B cell (primary cell): ENCODE data around the gene DNAJB6. TPM values are rescaled to one million over a fixed set of nuclear protein-coding genes. Genes with fewer than 3 reads are reported as not detected.

Source experiments
- ATAC-seq: fragments of 200-7000 bp; cut with Tn5 transposase; one replicate; pipeline ENCODE4 v1.10.0; 2021; ENCODE audit warnings: low read depth, mild to moderate bottlenecking, moderate number of reproducible peaks, moderate library complexity
- CTCF ChIA-PET: fragments of 350-600 bp; sonication (Branson Sonifier 250); formaldehyde crosslinking; loops from one replicate; lab custom pipeline; 2021; ENCODE audit warnings: antibody characterized with exemption, inconsistent platforms; lab: Charles Lee
- POLR2A ChIA-PET: fragments of 350-600 bp; sonication (Branson Sonifier 250); formaldehyde crosslinking; loops from one replicate; lab custom pipeline; 2021; ENCODE audit warnings: antibody characterized with exemption; lab: Charles Lee
- DNase-seq: peaks from one replicate; pipeline ENCODE4 v3.0.0; 2013
- H2AFZ ChIP-seq: 2 replicates; pipeline ENCODE4 v1.6.1; 2012; ENCODE audit warnings: mild to moderate bottlenecking, low read depth, low read length; ENCODE audit not compliant: insufficient read depth, poor library complexity, severe bottlenecking
- H3K27ac ChIP-seq, 2 donors: 1 replicate in 1 of 2; 2 replicates in 1 of 2; pipeline ENCODE4 v1.5.1; 2012 to 2013; ENCODE audit warnings: low read length in 2 of 2, mild to moderate bottlenecking in 2 of 2, moderate library complexity in 1 of 2
- H3K27me3 ChIP-seq, 4 experiments: fragments of 200-600 bp in 1 of 4; sonication (generic) in 1 of 4; replicated peaks in 1 of 4; 1 replicate in 2 of 4; 2 replicates in 2 of 4; pipeline versions ENCODE4 v1.6.1 to v1.7.0; 2013 to 2016; ENCODE audit warnings: low read length in 3 of 4, mild to moderate bottlenecking in 2 of 4, mixed read lengths in 1 of 4, moderate library complexity in 1 of 4; ENCODE audit not compliant: insufficient read depth in 4 of 4, control insufficient read depth in 3 of 4; ENCODE audit errors: control extremely low read depth in 1 of 4
- H3K36me3 ChIP-seq, 2 experiments: replicated peaks in 1 of 2; 1 replicate in 1 of 2; 2 replicates in 1 of 2; pipeline versions ENCODE4 v1.6.1 to v1.7.1; 2013; ENCODE audit warnings: low read length in 1 of 2; ENCODE audit not compliant: insufficient read depth in 2 of 2, control insufficient read depth in 1 of 2; ENCODE audit errors: control extremely low read depth in 1 of 2, extremely low read depth in 1 of 2
- H3K4me1 ChIP-seq, 2 donors: fragments of 200-600 bp in 1 of 2; sonication (generic) in 1 of 2; 1 replicate in 1 of 2; 2 replicates in 1 of 2; pipeline versions ENCODE4 v1.5.1 to v1.6.1; 2013 to 2017; ENCODE audit warnings: low read length in 2 of 2; ENCODE audit not compliant: control insufficient read depth in 2 of 2, insufficient read depth in 2 of 2
- H3K4me2 ChIP-seq: replicated peaks from 2 replicates; pipeline ENCODE3; 2012; ENCODE audit warnings: mild to moderate bottlenecking, low read depth, low read length; ENCODE audit not compliant: poor library complexity, severe bottlenecking
- H3K4me3 ChIP-seq, 5 experiments: fragments of 200-600 bp in 1 of 5; sonication (generic) in 1 of 5; 1 replicate in 3 of 5; 2 replicates in 2 of 5; pipeline versions ENCODE4 v1.5.1 to v1.7.0; 2011 to 2016; ENCODE audit warnings: low read length in 4 of 5, mild to moderate bottlenecking in 4 of 5, low read depth in 2 of 5, control low read depth in 1 of 5, moderate library complexity in 1 of 5; ENCODE audit not compliant: insufficient read depth in 1 of 5; ENCODE audit errors: control extremely low read depth in 1 of 5, extremely low read depth in 1 of 5
- H3K79me2 ChIP-seq: fragments of 200-600 bp; sonication (generic); one replicate; pipeline ENCODE4 v1.6.0; 2016; ENCODE audit warnings: low read length; ENCODE audit not compliant: control insufficient read depth, insufficient read depth
- H3K9ac ChIP-seq: fragments of 200-600 bp; sonication (generic); 2 replicates; pipeline ENCODE4 v1.6.1; 2017; ENCODE audit warnings: mild to moderate bottlenecking, low read length, moderate library complexity
- H3K9me3 ChIP-seq, 3 donors: one replicate each; pipeline versions ENCODE4 v1.6.1 to v1.7.1; 2013; ENCODE audit warnings: low read length in 2 of 3; ENCODE audit not compliant: control insufficient read depth in 2 of 3, insufficient read depth in 1 of 3; ENCODE audit errors: control extremely low read depth in 1 of 3
- H4K20me1 ChIP-seq: 2 replicates; pipeline ENCODE4 v1.6.0; 2012; ENCODE audit warnings: mild to moderate bottlenecking, low read length; ENCODE audit not compliant: insufficient read depth, control insufficient read depth, poor library complexity, severe bottlenecking
- H3K27ac Mint-ChIP-seq: one replicate; pipeline ENCODE4 v1.8.0; 2021; ENCODE audit warnings: mixed read lengths
- H3K27me3 Mint-ChIP-seq: one replicate; pipeline ENCODE4 v1.8.0; 2021; ENCODE audit warnings: mixed read lengths
- H3K4me1 Mint-ChIP-seq: one replicate; pipeline ENCODE4 v1.8.0; 2021; ENCODE audit warnings: mixed read lengths
- H3K4me3 Mint-ChIP-seq: one replicate; pipeline ENCODE4 v1.8.0; 2021; ENCODE audit warnings: mixed read lengths
- H3K9me3 Mint-ChIP-seq: one replicate; pipeline ENCODE4 v1.8.0; 2022; ENCODE audit warnings: mixed read lengths; ENCODE audit not compliant: insufficient read depth
- EZH2 ChIP-seq: IDR thresholded peaks from 2 replicates; pipeline ENCODE4 v1.6.1; 2012; ENCODE audit warnings: borderline replicate concordance, low read depth, mild to moderate bottlenecking, moderate library complexity, low read length; ENCODE audit not compliant: insufficient read depth, poor library complexity, severe bottlenecking
- WGBS: methylation state at CpG from one replicate; pipeline ENCODE4 v1.1.5; 2013; ENCODE audit warnings: missing lambda C conversion rate; ENCODE audit not compliant: insufficient coverage; 5-methylcytosine and 5-hydroxymethylcytosine counted together
- intact Hi-C: fragments of 100-400 bp; cut with micrococcal nuclease; formaldehyde crosslinking; loops from one replicate; pipeline ENCODE4 v1.10.0; 2022
- polyA plus RNA-seq: library from polyadenylated mRNA; depleted of rRNA; stranded (reverse); fragments of >200 nt; gene quantifications from 2 replicates; pipeline ENCODE4 v1.2.3, GENCODE V29; 2012
- total RNA-seq, 2 donors: library from RNA; stranded (reverse); fragments of 120-200 nt in 1 of 2; gene quantifications; 1 replicate in 1 of 2; 2 replicates in 1 of 2; pipeline versions ENCODE4 v1.2.3 to v1.2.4, GENCODE V29; 2013 to 2022
- TF ChIP-seq, protein P1 (sequence below): fragments of 200-600 bp; IDR thresholded peaks from one replicate; pipeline ENCODE4 v1.8.0; 2022; ENCODE audit warnings: antibody characterized with exemption, mild to moderate bottlenecking

Gene DNAJB6
- total and polyA plus RNA-seq, 2 donors (not counting 1 experiment from before 2014, with no cell fraction given), result 22.4 to 116 TPM

DNA sequence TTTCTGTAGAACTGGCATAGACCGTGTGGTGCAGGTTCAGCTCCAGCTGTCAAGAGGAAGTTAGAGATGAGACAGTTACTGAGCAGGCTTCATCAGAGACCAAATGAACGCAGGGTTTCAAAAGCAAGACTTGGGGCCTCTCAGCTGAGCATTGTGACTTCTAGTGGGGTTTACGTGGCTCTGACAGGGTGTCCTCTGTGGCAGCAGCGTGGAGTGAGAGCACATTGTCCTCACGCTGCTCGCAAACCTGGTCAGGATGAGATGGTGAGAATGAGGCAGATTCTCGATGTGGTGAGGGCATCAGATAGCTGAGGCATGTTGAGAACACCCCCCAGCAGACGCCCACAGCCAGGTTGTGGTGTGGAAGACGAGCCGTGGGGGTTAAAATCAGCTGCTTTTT is 126.0 kb downstream of the DNAJB6 start:
- no peaks in the 10 kb centered on the region for H3K9me3 ChIP-seq
- TF ChIP-seq, protein P1, sequence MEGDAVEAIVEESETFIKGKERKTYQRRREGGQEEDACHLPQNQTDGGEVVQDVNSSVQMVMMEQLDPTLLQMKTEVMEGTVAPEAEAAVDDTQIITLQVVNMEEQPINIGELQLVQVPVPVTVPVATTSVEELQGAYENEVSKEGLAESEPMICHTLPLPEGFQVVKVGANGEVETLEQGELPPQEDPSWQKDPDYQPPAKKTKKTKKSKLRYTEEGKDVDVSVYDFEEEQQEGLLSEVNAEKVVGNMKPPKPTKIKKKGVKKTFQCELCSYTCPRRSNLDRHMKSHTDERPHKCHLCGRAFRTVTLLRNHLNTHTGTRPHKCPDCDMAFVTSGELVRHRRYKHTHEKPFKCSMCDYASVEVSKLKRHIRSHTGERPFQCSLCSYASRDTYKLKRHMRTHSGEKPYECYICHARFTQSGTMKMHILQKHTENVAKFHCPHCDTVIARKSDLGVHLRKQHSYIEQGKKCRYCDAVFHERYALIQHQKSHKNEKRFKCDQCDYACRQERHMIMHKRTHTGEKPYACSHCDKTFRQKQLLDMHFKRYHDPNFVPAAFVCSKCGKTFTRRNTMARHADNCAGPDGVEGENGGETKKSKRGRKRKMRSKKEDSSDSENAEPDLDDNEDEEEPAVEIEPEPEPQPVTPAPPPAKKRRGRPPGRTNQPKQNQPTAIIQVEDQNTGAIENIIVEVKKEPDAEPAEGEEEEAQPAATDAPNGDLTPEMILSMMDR, result no peak
- TF ChIP-seq EZH2, result no peak
- no peak overlapping the region for H2AFZ ChIP-seq
- no peaks in the 10 kb centered on the region for H3K4me1 ChIP-seq
- peaks cover 0 to 12% (median 0%) of the 10 kb centered on the region in 4 experiments for H3K27me3 ChIP-seq
- Mint-ChIP-seq H3K27ac (no peak overlapping the region), H3K4me3 (no peak overlapping the region), H3K4me1 (no peaks in the 10 kb centered on the region), H3K9me3 (no peaks in the 10 kb centered on the region), H3K27me3 (peaks cover 23% of the 10 kb centered on the region)
- WGBS, result 79% methylated on average over 10 of the region's 10 CpGs
- H3K4me3 ChIP-seq, result no peak overlapping the region
- DNase-seq, result no peak
- no peaks in the 10 kb centered on the region for H3K36me3 ChIP-seq
- no peaks in the 10 kb centered on the region for H3K79me2 ChIP-seq
- ChIA-PET CTCF (no interaction called here), POLR2A (no interaction called here)
- intact Hi-C loops, result no loop called here
- no peak overlapping the region for H3K27ac ChIP-seq
- no peaks in the 10 kb centered on the region for H4K20me1 ChIP-seq
- ATAC-seq, result no peak
- H3K4me2 ChIP-seq, result no peak overlapping the region
- H3K9ac ChIP-seq, result no peak overlapping the region

DNA sequence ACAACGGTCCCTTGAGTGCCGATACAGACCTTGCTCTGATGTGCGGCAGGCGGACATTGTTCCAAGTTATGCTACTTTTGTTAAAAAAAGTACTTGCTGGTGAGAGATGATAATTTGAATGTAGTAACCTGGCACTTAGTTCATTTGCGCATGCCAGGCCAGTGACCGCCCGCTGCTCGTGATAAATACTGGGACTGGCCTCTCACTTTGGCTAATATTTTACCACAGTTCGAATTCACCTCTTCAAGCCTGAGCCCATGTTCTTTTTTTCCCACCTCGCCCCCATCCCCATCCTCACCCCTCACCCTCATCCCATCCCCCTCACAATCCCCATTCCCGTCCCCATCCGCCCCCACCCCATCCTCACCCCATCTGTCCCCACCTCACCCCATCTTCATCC is 126.4 kb downstream of the DNAJB6 start:
- Mint-ChIP-seq H3K4me1 (no peaks in the 10 kb centered on the region), H3K9me3 (no peaks in the 10 kb centered on the region), H3K27ac (no peak overlapping the region), H3K27me3 (peaks cover 21% of the 10 kb centered on the region), H3K4me3 (no peak overlapping the region)
- H2AFZ ChIP-seq, result no peak overlapping the region
- no peak overlapping the region for H3K27ac ChIP-seq
- H3K79me2 ChIP-seq, result no peaks in the 10 kb centered on the region
- TF ChIP-seq, protein P1, result no peak
- no peak for TF ChIP-seq EZH2
- H3K9me3 ChIP-seq, result no peaks in the 10 kb centered on the region
- no peak overlapping the region for H3K4me3 ChIP-seq
- intact Hi-C loops, result no loop called here
- no peaks in the 10 kb centered on the region for H4K20me1 ChIP-seq
- POLR2A ChIA-PET, result no interaction called here
- H3K27me3 ChIP-seq, result peaks cover 0 to 10% (median 0%) of the 10 kb centered on the region in 4 experiments
- CTCF ChIA-PET, result no interaction called here
- no peaks in the 10 kb centered on the region for H3K4me1 ChIP-seq
- ATAC-seq (no peak), DNase-seq (no peak)
- 84% methylated on average over 11 of the region's 12 CpGs for WGBS
- no peak overlapping the region for H3K9ac ChIP-seq
- no peak overlapping the region for H3K4me2 ChIP-seq
- no peaks in the 10 kb centered on the region for H3K36me3 ChIP-seq
